WERI-Rb-1 (cell line): ENCODE data around the gene SFMBT2.

ENCODE experiments used
- DNase-seq: peaks from one replicate; pipeline ENCODE4 v3.0.0-alpha.2; 2020
- H3K27ac ChIP-seq: fragments of 250-450 bp; sonication (Bioruptor Pico); 2 replicates; pipeline ENCODE4 v1.5.1; 2020; ENCODE audit warnings: mild to moderate bottlenecking, moderate library complexity
- H3K27me3 ChIP-seq: fragments of 250-450 bp; sonication (Bioruptor Pico); 2 replicates; pipeline ENCODE4 v1.5.1; 2021; ENCODE audit warnings: mild to moderate bottlenecking, low read depth, moderate library complexity; ENCODE audit not compliant: insufficient read depth, severe bottlenecking
- H3K36me3 ChIP-seq: fragments of 250-450 bp; sonication (Bioruptor Pico); 2 replicates; pipeline ENCODE4 v1.5.1; 2020; ENCODE audit warnings: mild to moderate bottlenecking, moderate library complexity
- H3K4me3 ChIP-seq: 2 replicates; pipeline ENCODE4 v1.5.1; 2011; ENCODE audit warnings: low read depth, mild to moderate bottlenecking, control low read depth, low read length
- H3K9me3 ChIP-seq: fragments of 250-450 bp; sonication (Bioruptor Pico); 2 replicates; pipeline ENCODE4 v1.5.1; 2021; ENCODE audit warnings: mild to moderate bottlenecking, moderate library complexity; ENCODE audit not compliant: severe bottlenecking
- TF ChIP-seq, protein P1 (sequence below): IDR thresholded peaks from 2 replicates; pipeline ENCODE4 v1.5.1; 2011; ENCODE audit warnings: low read depth, mild to moderate bottlenecking, control low read depth, inconsistent platforms, low read length

Gene SFMBT2

GRCh38 chr10:7363700-7364099 is 47.1 kb downstream of the SFMBT2 start:
- H3K4me3 ChIP-seq: no peak overlapping the region
- H3K9me3 ChIP-seq: no peaks in the 10 kb centered on the region
- TF ChIP-seq, protein P1, sequence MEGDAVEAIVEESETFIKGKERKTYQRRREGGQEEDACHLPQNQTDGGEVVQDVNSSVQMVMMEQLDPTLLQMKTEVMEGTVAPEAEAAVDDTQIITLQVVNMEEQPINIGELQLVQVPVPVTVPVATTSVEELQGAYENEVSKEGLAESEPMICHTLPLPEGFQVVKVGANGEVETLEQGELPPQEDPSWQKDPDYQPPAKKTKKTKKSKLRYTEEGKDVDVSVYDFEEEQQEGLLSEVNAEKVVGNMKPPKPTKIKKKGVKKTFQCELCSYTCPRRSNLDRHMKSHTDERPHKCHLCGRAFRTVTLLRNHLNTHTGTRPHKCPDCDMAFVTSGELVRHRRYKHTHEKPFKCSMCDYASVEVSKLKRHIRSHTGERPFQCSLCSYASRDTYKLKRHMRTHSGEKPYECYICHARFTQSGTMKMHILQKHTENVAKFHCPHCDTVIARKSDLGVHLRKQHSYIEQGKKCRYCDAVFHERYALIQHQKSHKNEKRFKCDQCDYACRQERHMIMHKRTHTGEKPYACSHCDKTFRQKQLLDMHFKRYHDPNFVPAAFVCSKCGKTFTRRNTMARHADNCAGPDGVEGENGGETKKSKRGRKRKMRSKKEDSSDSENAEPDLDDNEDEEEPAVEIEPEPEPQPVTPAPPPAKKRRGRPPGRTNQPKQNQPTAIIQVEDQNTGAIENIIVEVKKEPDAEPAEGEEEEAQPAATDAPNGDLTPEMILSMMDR: no peak
- DNase-seq: no peak
- H3K36me3 ChIP-seq: no peaks in the 10 kb centered on the region
- peaks cover 11% of the 10 kb centered on the region for H3K27me3 ChIP-seq
- no peak overlapping the region for H3K27ac ChIP-seq

- no peak overlapping the region for H3K27ac ChIP-seq
- TF ChIP-seq, protein P1: no peak
- no peaks in the 10 kb centered on the region for H3K36me3 ChIP-seq
These were observed 48.4 kb downstream of the SFMBT2 start for GRCh38 chr10:7362471-7362870.

GRCh38 chr10:7361316-7361715 is 49.5 kb downstream of the SFMBT2 start:
- DNase-seq: no peak
- Histone ChIP-seq H3K36me3 (no peaks in the 10 kb centered on the region), H3K4me3 (no peak overlapping the region), H3K27ac (no peak overlapping the region), H3K27me3 (peaks cover 9% of the 10 kb centered on the region), H3K9me3 (no peaks in the 10 kb centered on the region)
- TF ChIP-seq, protein P1: no peak

More at GRCh38 chr10:7362471-7362870, 48.4 kb downstream of the SFMBT2 start:
- H3K4me3 ChIP-seq: no peak overlapping the region
- DNase-seq: no peak
- H3K9me3 ChIP-seq: no peaks in the 10 kb centered on the region
- H3K27me3 ChIP-seq: peaks cover 9% of the 10 kb centered on the region

DNA sequence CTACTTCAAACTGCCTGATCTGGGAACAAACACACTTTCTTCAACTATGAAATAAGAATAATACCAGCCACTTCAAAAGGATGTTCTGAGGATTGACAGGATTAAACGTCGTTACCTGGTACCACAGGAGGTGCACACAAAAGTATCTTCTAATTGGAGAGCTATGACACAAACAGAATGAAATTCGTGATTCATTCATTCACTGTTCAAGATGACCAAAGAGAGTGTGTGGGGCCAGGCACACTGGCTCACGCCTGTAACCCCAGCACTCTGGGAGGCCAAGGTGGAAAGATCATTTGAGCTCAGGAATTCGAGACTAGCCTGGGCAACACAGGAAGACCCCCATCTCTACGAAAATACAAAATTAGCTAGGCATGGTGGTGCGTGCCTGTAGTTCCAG is 50.9 kb downstream of the SFMBT2 start:
- Histone ChIP-seq H3K36me3 (no peaks in the 10 kb centered on the region), H3K27ac (no peak overlapping the region), H3K9me3 (no peaks in the 10 kb centered on the region), H3K4me3 (no peak overlapping the region), H3K27me3 (peaks cover 9% of the 10 kb centered on the region)
- TF ChIP-seq, protein P1: no peak
- DNase-seq: no peak

GRCh38 chr10:7359356-7359755 is 51.5 kb downstream of the SFMBT2 start:
- Histone ChIP-seq H3K4me3 (no peak overlapping the region), H3K27me3 (peaks cover 8% of the 10 kb centered on the region), H3K27ac (no peak overlapping the region), H3K36me3 (no peaks in the 10 kb centered on the region), H3K9me3 (no peaks in the 10 kb centered on the region)
- DNase-seq: no peak
- TF ChIP-seq, protein P1: no peak

GRCh38 chr10:7357193-7357592 is 53.6 kb downstream of the SFMBT2 start:
- TF ChIP-seq, protein P1: no peak
- Histone ChIP-seq H3K9me3 (no peaks in the 10 kb centered on the region), H3K27ac (no peak overlapping the region), H3K4me3 (no peak overlapping the region), H3K27me3 (peaks cover 4% of the 10 kb centered on the region), H3K36me3 (no peaks in the 10 kb centered on the region)
- no peak for DNase-seq
